HG03521 (cell line): ENCODE results near the gene SERPINB6.
A peak's percentile ranks its signal among the peaks of the same experiment; 100 is the strongest.
"Not testable (repeated sequence)": the region's sequence is repeated elsewhere in the genome, so short reads cannot be mapped to it uniquely, and the experiment has no call there.

Source experiments
- ATAC-seq: cut with Tn5 transposase; IDR thresholded peaks from one replicate; pipeline ENCODE4 v1.9.1; 2021; ENCODE audit warnings: mild to moderate bottlenecking, moderate library complexity; ENCODE audit not compliant: unreplicated experiment

The SERPINB6 gene

GRCh38 chr6:2917065-2917464 lies 54.3 kb downstream of the SERPINB6 start:
- no peak for ATAC-seq

GRCh38 chr6:2916158-2916925 lies 55.0 kb downstream of the SERPINB6 start:
- no peak for ATAC-seq

- ATAC-seq: no peak
Measured at GRCh38 chr6:2915150-2915549, 56.2 kb downstream of the SERPINB6 start.

- no peak for ATAC-seq
Measured at GRCh38 chr6:2914318-2914660, 57.1 kb downstream of the SERPINB6 start.

- no peak for ATAC-seq
Measured at GRCh38 chr6:2913621-2914317, 57.6 kb downstream of the SERPINB6 start.

- ATAC-seq: peak; percentile 40
Measured at GRCh38 chr6:2911171-2911570, 60.2 kb downstream of the SERPINB6 start.

GRCh38 chr6:2909718-2910117 lies 61.6 kb downstream of the SERPINB6 start:
- no peak for ATAC-seq

GRCh38 chr6:2909051-2909606 lies 62.2 kb downstream of the SERPINB6 start:
- not testable (repeated sequence) for ATAC-seq

GRCh38 chr6:2908516-2908915 lies 62.9 kb downstream of the SERPINB6 start:
- ATAC-seq: not testable (repeated sequence)

- ATAC-seq: peak; percentile 2
Measured at GRCh38 chr6:2903411-2904185, 67.8 kb downstream of the SERPINB6 start.

GRCh38 chr6:2901645-2902502 lies 69.5 kb downstream of the SERPINB6 start:
- not testable (repeated sequence) for ATAC-seq

GRCh38 chr6:2900821-2901644 lies 70.3 kb downstream of the SERPINB6 start:
- no peak for ATAC-seq

GRCh38 chr6:2900221-2900807 lies 71.1 kb downstream of the SERPINB6 start:
- ATAC-seq: no peak

- no peak for ATAC-seq
Measured at GRCh38 chr6:2899596-2899995, 71.8 kb downstream of the SERPINB6 start.
